ENCODE measurements around the gene RNU6-9.

RNU6-9 gene

GRCh38 chr19:918481-919198 lies 25.4 kb downstream of the RNU6-9 start:
- no peak for DNase-seq (ENCODE audit: extremely low spot score)
- POLR2A ChIA-PET: no interaction called here

GRCh38 chr19:919199-920050 lies 26.1 kb downstream of the RNU6-9 start:
- ChIA-PET POLR2A (no interaction called here), CTCF (interaction anchor here (0.9 to 7.1 kb wide), 8 partner anchors 12 to 326 kb away, joined by 3 to 136 read pairs (median 6); partner anchors contain the start of gene WDR18)
- TF ChIP-seq CTCF (IDR thresholded peaks at IDR 0.05; ENCODE audit: control extremely low read depth, extremely low read depth, low read depth, missing control alignments): no peak

More at GRCh38 chr19:918481-919198, 25.4 kb downstream of the RNU6-9 start:
- TF ChIP-seq CTCF (IDR thresholded peaks at IDR 0.05; ENCODE audit: control extremely low read depth, extremely low read depth, low read depth, missing control alignments): no peak
- CTCF ChIA-PET: interaction anchor here (0.9 to 7.1 kb wide), 5 partner anchors 10 to 66 kb away, joined by 3 to 136 read pairs (median 24); partner anchors contain the start of gene WDR18

DNA sequence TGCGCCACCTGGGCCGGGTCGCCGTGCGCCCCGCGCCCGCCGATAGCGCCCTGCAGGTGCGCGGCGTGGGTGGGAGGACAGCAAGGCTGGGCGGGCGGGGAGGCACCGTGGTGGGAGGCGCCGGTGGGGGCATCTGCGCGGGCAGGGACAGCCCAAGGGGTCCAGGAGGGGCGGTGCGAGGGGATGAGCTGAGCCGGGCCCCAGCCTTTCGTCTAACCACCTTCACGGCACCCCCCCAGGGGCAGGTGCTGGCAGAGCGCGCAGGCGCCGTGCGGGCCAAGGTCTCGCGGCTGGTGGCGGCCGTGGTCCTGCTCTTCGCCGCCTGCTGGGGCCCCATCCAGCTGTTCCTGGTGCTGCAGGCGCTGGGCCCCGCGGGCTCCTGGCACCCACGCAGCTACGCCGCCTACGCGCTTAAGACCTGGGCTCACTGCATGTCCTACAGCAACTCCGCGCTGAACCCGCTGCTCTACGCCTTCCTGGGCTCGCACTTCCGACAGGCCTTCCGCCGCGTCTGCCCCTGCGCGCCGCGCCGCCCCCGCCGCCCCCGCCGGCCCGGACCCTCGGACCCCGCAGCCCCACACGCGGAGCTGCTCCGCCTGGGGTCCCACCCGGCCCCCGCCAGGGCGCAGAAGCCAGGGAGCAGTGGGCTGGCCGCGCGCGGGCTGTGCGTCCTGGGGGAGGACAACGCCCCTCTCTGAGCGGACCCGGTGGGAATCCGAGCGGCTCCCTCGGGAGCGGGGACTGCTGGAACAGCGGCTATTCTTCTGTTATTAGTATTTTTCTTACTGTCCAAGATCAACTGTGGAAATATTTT lies 27.0 kb downstream of the RNU6-9 start:
- peak; percentile 71 for DNase-seq (ENCODE audit: extremely low spot score)
- CTCF ChIA-PET: interaction anchor here (0.9 to 7.1 kb wide), 11 partner anchors 12 to 325 kb away, joined by 3 to 136 read pairs (median 4); partner anchors contain the start of gene WDR18

More at GRCh38 chr19:919199-920050, 26.1 kb downstream of the RNU6-9 start:
- no peak for DNase-seq (ENCODE audit: extremely low spot score)

GRCh38 chr19:924553-925086 lies 31.3 kb downstream of the RNU6-9 start:
- ChIA-PET CTCF (interaction anchor here (1.0 to 7.1 kb wide), 9 partner anchors 8 to 319 kb away, joined by 3 to 136 read pairs (median 5); partner anchors contain the start of gene WDR18), POLR2A (no interaction called here)
- no peak for TF ChIP-seq CTCF (IDR thresholded peaks at IDR 0.05; ENCODE audit: control extremely low read depth, extremely low read depth, low read depth, missing control alignments)
- no peak for DNase-seq (ENCODE audit: extremely low spot score)

More for the DNA sequence above, 27.0 kb downstream of the RNU6-9 start:
- TF ChIP-seq CTCF (IDR thresholded peaks at IDR 0.05; ENCODE audit: control extremely low read depth, extremely low read depth, low read depth, missing control alignments): no peak
- POLR2A ChIA-PET: no interaction called here

GRCh38 chr19:925087-925525 lies 31.8 kb downstream of the RNU6-9 start:
- CTCF ChIA-PET: interaction anchor here (1.0 to 7.1 kb wide), 4 partner anchors 17 to 156 kb away, joined by 3 to 136 read pairs (median 6); partner anchors contain the start of gene WDR18
- no peak for DNase-seq (ENCODE audit: extremely low spot score)
- TF ChIP-seq CTCF (IDR thresholded peaks at IDR 0.05; ENCODE audit: control extremely low read depth, extremely low read depth, low read depth, missing control alignments): no peak
- POLR2A ChIA-PET: no interaction called here

Measured in GM10248 (cell line).